GM21526 (cell line): ENCODE data around the gene NUBPL.
"Not testable (repeated sequence)": the region's sequence is repeated elsewhere in the genome, so short reads cannot be mapped to it uniquely, and the experiment has no call there.

Source experiments
- ATAC-seq: cut with Tn5 transposase; IDR thresholded peaks from one replicate; pipeline ENCODE4 v1.9.1; 2021; ENCODE audit warnings: moderate library complexity; ENCODE audit not compliant: unreplicated experiment, low FRiP score

NUBPL gene

DNA sequence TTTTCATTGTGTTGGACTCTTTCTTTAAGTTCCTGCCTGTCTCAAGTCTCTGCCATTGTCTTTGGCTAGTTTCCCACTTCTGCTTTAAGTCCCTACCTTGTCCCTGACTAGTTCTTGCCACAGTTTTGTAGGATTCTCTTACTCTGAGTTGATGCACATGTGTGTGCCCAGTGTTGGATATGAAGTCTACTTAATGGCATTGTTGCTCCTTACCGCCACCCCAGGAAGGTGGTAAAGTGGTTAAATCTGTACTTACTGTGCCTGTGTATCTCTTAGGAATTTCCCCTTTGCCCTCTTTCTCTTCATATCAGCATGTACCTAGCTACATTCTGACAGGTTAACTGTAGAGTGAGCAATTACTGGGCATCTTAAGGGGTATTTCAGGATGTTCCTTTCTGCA is 227.1 kb downstream of the NUBPL start:
- no peak for ATAC-seq

DNA sequence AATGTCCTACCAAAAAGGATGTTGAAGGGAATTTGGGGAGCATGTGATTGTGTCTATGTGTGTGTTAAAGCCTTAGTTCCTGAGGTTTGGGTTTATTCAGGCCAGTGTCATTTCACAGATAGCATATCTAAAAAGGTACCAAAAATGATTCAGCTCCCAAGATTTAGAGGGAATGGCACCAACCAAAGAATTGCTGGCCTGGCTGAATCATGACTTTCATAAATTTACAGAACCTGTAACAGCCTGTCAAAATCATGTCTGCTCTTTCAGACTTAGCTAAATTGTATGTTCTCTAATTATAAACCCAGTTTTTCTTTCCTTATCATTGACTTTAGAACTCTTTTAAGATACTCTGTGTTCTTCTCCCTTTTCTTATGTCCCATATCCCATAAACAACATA is 231.5 kb downstream of the NUBPL start:
- ATAC-seq, result no peak

DNA sequence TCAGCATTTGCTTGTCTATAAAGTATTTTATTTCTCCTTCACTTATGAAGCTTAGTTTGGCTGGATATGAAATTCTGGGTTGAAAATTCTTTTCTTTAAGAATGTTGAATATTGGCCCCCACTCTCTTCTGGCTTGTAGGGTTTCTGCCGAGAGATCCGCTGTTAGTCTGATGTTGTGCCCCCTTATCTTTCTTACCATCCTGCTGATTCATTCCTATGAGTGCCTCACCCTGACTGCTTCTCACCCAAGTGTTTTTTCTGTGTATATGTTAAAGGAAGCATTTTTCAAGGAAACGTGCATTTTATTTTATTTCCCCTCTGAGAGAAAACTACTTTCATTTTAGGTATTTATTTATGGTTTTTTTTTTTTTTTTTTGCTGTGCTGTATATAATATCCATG is 236.7 kb downstream of the NUBPL start:
- ATAC-seq, result not testable (repeated sequence)

DNA sequence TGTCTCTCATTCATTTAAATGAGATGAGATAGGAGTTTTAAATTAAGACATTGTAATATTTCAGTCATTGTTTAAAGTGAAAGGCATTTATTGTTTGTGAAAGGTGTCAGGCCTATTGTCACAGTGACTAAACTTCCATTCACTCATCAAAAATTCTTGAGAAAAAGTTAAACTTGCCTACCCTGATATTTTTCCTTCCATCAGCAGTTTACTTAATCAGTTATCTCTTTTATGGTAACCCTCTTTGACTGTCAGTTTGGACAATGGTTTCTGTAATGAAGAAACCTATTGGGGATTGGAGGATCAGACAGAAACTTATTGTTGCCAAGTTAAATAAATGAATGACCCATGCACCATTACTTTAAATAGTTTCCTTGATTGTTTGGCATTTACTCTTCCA is 241.6 kb downstream of the NUBPL start:
- no peak for ATAC-seq

GRCh38 chr14:31806249-31806648 is 245.0 kb downstream of the NUBPL start:
- no peak for ATAC-seq

DNA sequence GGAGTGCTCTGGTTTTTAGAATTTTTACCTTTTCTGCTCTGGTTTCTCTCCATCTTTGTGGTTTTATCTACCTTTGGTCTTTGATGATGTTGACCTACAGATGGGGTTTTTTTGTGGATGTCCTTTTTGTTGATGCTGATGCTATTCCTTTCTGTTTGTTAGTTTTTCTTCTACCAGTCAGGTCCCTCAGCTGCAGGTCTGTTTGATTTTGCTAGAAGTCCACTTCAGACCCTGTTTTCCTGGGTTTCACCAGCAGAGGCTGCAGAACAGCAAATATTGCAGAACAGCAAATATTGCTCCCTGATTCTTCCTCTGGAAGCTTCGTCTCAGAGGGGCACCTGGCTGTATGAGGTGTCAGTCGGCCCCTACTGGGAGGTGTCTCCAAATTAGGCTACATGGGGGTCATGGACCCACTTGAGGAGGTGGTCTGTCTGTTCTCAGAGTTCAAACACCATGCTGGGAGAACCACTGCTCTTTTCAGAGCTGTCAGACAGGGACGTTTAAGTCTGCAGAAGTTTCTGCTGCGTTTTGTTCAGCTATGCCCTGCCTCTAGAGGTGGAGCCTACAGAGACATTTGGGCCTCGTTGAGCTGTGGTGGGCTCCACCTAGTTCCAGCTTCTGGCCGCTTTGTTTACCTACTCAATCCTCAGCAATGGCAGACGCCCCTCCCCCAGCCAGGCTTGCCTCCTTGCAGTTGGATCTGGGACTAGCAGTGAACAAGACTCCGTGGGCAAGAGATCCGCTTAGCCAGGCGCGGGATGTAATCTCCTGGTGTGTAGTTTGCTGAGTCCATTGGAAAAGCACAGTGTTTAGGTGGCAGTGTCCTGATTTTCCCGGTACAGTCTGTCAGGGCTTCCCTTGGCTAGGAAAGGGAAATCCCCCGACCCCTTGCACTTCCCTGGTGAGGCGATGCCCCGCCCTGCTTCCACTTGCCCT is 250.8 kb downstream of the NUBPL start:
- not testable (repeated sequence) for ATAC-seq

DNA sequence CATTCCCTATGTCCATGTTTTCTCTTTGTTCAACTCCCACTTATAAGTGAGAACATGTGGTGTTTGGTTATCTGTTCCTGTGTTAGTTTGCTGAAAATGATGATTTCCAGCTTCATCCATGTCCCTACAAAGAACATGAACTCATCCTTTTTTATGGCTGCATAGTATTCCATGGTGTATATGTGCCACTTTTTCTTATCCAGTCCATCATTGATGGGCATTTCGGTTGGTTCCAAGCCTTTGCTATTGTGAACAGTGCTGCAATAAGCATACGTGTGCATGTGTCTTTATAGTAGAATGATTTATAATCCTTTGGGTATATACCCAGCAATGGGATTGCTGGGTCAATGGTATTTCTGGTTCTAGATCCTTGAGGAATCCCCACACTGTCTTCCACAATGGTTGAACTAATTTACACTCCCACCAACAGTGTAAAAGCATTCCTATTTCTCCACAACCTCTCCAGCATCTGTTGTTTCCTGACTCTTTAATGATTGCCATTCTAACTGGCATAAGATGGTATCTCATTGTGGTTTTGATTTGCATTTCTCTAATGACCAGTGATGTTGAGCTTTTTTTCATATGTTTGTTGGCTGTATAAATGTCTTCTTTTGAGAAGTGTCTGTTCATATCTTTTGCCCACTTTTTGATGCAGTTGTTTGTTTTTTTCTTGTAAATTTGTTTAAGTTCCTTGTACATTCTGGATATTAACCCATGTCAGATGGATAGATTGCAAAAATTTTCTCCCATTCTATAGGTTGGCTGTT is 252.7 kb downstream of the NUBPL start:
- ATAC-seq, result not testable (repeated sequence)

DNA sequence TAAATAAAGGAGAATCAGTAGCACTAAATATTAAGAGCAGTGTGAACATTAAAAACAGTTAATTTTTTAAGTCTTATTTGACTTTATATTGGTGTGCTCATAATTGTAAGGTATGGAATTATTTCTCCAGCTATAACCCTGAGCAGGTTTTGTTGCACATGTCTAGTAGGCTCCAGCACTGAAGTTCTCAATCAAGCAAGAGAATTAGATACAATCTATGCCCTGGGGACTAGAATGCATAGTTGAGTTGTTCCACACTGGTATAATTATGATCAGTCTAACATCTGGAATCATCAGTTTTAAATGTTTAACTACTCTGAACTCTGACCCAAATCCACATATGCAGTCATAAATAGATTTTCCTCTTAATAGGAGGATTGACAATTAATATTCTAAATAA is 258.1 kb downstream of the NUBPL start:
- no peak for ATAC-seq

GRCh38 chr14:31825459-31825858 is 264.3 kb downstream of the NUBPL start:
- no peak for ATAC-seq

- no peak for ATAC-seq
Observed at GRCh38 chr14:31827325-31827724, 266.1 kb downstream of the NUBPL start.

GRCh38 chr14:31828946-31829868 is 268.0 kb downstream of the NUBPL start:
- ATAC-seq, result no peak

DNA sequence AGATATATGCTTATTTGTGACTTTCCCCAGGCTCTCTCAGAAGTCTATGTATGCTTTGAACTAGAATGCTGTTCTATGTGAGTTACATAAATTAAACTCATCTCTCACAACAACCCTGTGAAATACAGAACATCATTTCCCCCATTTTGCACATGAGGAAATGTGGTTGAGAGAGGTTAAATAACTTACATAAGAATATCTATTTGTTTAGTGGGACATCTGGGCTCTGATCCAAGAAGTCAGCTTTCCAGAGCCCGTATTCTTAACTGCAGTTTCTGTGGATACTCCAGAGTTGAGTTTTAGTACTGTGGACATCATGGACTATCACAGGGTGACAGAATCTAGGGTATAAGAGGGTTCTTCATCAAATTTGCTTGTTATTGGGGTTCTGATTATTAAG is 273.4 kb downstream of the NUBPL start:
- no peak for ATAC-seq

GRCh38 chr14:31835049-31835448 is 273.8 kb downstream of the NUBPL start:
- ATAC-seq, result no peak

DNA sequence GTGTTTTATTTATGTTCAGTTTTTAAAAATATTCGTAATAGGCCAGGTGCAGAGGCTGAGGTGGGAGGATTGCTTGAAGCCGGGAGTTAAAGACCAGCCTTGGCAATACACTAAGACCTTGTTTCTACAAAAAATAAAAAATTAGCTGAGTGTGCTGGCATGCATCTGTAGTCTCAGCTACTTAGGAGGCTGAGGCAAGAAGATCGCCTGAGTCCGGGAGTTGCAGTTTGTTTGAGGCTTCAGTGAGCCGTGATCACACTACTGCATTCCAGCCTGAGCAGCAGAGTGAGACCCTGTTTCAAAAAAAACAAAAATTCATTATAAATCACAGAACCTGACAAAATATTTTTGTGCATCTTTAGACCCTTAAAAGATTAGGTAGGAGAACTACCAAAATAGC is 275.8 kb downstream of the NUBPL start:
- ATAC-seq, result no peak

GRCh38 chr14:31842899-31843298 is 281.7 kb downstream of the NUBPL start:
- no peak for ATAC-seq

- ATAC-seq, result no peak
Observed at GRCh38 chr14:31843361-31844091, 282.3 kb downstream of the NUBPL start.

GRCh38 chr14:31854508-31855075 is 293.4 kb downstream of the NUBPL start:
- ATAC-seq, result no peak

DNA sequence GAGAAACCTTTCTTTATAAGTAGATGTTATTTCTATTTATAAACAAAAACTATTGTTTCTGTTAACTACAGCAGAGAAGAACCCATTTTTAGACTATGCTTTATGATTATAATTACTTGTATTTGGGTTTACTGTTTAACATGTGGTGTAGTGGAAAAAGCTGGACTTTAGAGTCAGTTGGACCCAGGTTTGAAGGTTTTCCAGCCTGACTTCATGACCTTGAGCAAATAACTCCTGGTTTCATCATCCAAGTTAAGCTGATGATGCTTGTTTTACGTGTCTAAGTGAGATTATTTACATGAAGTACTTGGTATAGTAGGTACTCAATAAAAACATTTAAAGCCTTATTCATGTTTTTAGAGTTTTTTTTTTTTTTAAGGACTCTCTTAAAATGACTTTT is 294.1 kb downstream of the NUBPL start:
- ATAC-seq, result no peak

GRCh38 chr14:31856003-31856402 is 294.8 kb downstream of the NUBPL start:
- not testable (repeated sequence) for ATAC-seq

DNA sequence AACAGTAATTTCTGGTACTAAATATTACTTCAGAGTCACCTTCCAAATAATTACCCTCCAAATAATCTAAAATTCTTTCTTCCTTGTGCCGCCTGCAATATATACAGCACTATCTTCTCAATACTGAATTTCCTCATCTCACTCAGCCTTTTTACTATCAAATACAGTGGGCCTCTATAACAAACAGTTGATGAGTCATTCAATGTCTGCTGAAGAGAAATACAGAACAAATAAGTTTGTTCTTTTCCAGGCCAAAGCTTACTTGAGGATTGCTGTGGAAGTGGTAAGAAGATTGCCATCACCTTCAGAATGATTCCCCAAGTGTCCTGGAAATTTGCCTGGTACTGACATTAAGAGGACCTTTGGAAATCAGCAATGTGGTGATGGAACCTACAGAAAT is 297.7 kb downstream of the NUBPL start:
- ATAC-seq, result no peak
